Hepatocyte (in vitro differentiated cells): Measurements from ENCODE around the gene DOP1B.

Experiments used
- CTCF ChIP-seq: fragments of 200-600 bp; sonication (generic); IDR thresholded peaks from 2 replicates; pipeline ENCODE4 v1.5.1; 2016; ENCODE audit warnings: antibody characterized with exemption, mild to moderate bottlenecking; ENCODE audit not compliant: poor library complexity
- EZH2 ChIP-seq: fragments of 200-600 bp; sonication (generic); IDR thresholded peaks from 2 replicates; pipeline ENCODE4 v1.6.1; 2016; ENCODE audit warnings: antibody characterized with exemption, mild to moderate bottlenecking, borderline replicate concordance
- EZH2phosphoT487 ChIP-seq: fragments of 200-600 bp; sonication (generic); IDR thresholded peaks from one replicate; pipeline ENCODE4 v1.6.1; 2018; ENCODE audit warnings: antibody characterized with exemption, mild to moderate bottlenecking, low read depth, moderate library complexity; ENCODE audit not compliant: unreplicated experiment, severe bottlenecking

DNA sequence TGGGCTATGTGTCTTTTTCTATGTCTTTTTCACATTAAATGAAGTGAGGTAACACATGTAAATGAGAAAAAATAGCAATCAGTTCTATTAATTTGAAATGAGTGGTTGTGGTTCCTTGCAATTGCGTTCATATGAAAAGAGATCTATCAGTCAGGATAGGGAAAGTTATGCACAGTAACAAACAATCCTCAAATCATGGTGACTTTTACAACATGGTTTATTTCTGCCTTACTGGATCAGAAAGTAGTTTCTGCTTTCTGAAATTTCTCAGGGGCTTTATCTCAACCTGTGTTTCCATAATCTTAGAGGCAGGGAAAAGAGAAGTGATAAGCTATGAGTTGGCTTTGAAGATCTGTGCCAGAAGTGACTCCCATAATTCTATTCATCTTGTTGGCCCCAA is 39.0 kb downstream of the DOP1B start:
- no peak for TF ChIP-seq CTCF
- TF ChIP-seq EZH2, result no peak
- no peak for TF ChIP-seq EZH2phosphoT487
